ENCODE data around the gene ABCC8.
A peak's percentile ranks its signal among the peaks of the same experiment; 100 is the strongest.

The ABCC8 gene

GRCh38 chr11:17401841-17402240, 74.8 kb downstream of the ABCC8 start:
- no peak for DNase-seq

DNA sequence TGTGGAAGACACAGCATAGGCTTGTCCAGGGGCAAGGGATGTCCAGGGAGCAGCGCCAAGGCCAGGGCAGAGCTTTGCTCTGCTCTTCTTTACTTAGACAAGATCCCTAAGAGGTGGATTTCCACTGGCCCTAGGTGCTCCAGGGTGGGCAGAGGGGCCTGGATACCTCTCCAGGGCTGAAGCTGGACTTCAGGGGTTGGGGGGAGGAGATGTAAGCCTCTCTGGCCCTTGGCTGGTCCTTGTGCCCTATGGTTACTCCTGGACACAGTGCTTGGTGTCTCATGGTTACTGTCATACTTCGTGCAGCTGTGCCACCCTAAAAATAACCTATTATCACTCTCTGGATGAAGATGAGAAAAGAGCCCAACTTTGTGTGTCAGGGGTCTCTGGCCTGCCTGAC, 75.3 kb downstream of the ABCC8 start:
- no peak for DNase-seq

GRCh38 chr11:17400048-17400775, 76.4 kb downstream of the ABCC8 start:
- DNase-seq, result peak in 2 of 4 experiments; percentile 28 to 30

DNA sequence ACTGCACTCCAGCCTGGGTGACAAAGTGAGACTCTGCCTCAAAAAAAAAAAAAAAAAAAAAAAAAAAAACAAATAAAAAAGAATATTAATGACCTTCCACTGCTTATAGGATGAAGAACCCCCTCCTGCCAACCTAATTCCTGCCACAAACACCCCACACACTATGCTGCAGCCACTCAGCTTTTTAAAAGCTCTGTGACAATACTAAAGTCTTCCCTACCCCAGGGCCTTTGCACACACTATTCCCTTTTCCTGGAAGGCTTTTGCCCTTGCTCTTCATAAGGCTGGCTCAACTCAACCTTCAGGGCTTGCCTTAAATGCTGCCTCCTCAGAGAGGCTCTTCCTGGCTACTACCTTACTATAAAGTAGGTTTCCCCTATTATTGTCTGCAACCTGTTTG, 77.4 kb downstream of the ABCC8 start:
- DNase-seq, result no peak

- no peak for DNase-seq
These were observed 79.2 kb downstream of the ABCC8 start for GRCh38 chr11:17397311-17398002.

DNA sequence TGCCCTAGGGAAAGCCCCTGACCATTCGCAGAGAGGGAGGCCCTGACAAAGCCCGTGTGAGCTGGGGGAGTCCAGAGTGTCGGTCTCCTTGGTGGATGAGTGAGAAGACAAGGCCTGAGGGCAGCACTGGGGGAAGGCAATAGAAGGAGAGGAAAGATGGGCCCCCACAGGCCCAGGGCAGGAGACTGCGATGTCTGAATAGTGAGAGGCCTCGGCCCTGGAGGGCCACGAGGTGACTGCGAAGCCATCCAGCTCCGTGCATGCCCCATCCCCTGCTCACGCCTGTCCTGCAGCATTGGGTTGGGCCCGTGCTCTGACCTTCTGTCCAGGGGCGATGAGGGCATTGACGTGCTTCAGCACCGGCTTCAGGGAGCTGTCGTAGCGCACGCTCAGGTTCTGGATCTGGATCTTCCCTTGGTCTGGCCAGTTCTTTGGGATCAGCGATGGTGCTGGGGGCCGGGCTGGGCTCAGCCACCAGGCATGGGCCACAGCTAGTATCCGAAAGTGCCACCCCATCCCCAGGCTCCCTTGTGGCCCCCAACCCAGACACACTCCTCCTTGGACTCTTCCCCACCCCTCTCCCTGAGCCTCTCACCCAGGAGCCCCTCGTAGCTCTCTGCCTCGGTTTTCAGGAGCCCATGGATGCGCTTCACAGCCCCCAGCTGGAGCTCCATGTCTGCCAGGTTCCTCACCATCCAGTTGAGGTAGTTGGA, 79.9 kb downstream of the ABCC8 start:
- DNase-seq, result no peak

DNA sequence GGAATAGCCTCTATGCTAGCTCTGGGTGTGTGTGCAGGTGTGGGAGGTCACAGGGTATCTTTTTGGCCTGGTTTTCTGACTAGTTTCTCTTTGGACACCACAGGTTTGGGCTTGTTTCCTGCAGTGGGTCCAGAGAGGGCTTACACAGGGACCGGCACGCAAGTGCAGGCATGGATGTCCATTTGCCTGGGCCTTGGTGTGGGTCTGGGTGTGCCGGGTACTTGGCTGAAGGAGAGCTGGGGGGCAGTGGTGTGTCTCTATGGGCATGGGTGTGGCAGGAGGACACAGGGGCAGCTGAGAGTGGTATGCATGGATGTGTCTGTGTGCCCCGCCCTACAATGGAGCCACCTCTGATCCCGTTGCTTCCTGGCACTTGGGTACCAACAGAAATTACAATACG, 80.7 kb downstream of the ABCC8 start:
- DNase-seq, result no peak

GRCh38 chr11:17395554-17395961, 81.1 kb downstream of the ABCC8 start:
- DNase-seq, result no peak

DNA sequence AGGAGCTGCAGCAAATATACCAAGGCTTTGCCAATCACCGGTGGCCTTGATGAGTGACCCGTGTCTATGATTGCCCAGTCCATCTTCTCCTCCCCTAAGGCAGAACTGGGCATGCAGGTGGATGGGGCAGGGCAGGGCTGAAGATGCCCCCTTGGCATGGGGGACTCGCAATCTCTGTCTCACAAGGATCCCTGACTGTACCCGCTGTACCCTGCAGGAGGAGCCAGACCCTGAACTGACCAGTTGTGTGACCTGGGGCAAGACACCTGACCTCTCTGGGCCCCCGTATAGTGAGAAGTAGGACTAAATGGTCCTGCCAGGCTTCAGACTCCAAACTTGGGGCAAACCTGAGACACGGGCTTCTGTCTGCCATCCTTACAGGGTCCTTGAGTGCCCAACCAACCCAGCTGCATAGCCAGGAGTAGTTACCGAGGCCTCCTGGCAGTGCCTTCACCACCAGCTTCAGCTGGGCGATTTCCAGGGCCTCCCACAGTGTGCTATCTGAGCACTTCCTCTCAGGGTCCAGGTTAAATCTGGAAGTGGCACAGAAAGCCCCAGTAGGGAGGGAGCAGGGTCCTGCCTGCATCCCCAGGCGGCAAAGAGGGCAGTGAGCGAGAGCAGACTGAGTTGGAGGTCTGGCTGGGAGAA, 81.8 kb downstream of the ABCC8 start:
- DNase-seq, result no peak

- no peak for DNase-seq
These were observed 83.2 kb downstream of the ABCC8 start for GRCh38 chr11:17393472-17393871.

GRCh38 chr11:17392872-17393271, 83.8 kb downstream of the ABCC8 start:
- no peak for DNase-seq

- DNase-seq, result no peak
These were observed 84.9 kb downstream of the ABCC8 start for GRCh38 chr11:17391493-17392355.

DNA sequence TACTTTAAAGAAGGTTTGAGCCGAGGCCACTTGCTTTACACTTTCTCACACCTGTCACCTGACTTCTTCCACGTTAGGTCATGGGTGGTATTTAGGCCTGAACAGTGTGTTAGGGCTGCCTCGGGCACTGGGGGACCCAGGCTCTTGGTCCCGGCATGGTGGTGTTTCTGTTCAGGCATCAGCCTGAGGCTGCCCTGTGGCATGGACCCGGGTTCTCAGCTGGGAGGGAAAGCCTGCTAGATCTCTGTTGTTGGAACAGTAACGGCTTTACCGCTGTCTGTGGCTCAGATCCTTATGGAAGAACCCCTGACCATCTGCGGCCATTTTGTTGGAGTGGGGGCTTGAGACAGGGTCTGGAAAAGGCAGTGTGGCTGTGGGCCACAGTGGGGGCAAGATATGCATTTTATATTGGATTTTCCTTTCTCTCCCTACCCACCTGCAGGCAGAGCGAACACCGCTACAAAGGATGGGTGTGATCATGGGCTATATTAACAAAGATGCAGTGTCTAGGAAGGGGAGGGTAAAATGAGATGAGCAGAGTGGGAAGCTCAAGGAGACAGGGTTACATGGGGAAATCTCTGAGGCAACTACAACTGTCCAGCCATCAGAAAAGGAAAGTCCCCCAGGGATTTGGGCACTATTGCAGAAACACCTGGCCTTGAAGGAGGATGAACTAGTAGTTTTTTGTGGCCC, 86.5 kb downstream of the ABCC8 start:
- no peak for DNase-seq

DNA sequence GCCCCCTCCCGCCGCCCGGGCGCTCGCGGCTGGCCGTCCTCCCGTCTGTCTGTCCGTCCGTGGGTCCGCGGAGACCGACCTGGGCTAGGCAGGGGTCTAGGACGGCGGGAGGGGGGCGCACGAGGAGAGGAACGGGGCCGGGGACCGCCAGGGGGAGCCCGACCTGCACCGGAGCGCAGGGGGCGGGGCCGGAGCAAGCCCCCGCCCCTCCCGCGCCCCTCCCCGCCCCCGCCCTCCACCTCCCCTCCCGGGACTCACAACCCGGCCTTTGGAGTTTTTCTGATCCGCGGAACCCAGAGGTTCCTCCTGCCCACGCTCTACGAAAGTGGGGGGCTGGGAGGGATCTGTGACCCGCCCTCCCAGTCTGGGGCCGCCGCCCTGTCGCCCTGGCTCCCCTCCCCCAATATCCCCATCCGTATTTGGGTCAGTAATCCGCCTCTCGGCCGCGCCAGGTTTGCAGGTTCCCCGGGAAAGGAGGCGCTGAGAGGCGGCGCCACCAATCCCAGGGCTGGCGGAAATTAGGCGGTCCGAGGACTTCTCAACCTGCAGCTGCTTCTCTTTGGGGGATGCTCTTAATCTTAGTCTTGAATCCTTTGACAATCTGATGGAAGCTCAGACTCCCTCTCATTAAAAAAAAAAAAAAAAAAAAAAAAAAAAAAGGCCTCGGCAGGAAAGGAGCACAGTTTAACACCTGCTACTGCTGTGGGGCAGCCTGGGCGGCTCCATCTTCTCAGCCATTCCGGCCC, 87.3 kb downstream of the ABCC8 start:
- peak; percentile 46 to 91 (median 67) for DNase-seq

GRCh38 chr11:17388609-17389210, 87.9 kb downstream of the ABCC8 start, which contains the start of gene KCNJ11:
Gene KCNJ11, minus strand, starts transcription at chr11:17388659. Its CDS starts 568 bp downstream, at chr11:17388091.
- peak in 2 of 4 experiments; percentile 3 to 10 for DNase-seq

DNA sequence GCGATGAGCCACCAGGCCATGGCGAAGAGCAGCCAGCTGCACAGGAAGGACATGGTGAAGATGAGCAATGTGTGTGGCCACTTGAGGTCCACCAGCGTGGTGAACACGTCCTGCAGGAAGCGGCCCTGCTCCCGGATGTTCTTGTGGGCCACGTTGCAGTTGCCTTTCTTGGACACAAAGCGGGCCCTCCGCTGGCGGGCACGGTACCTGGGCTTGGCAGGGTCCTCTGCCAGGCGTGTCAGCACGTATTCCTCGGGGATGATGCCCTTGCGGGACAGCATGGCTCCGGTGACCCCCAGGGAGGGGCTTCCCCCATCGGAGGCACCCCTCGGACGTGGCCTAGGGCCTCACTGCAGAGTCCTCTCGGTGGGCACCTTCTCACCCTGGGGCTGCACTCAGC, 88.8 kb downstream of the ABCC8 start:
- peak in 3 of 4 experiments; percentile 7 to 24 (median 14) for DNase-seq

DNA sequence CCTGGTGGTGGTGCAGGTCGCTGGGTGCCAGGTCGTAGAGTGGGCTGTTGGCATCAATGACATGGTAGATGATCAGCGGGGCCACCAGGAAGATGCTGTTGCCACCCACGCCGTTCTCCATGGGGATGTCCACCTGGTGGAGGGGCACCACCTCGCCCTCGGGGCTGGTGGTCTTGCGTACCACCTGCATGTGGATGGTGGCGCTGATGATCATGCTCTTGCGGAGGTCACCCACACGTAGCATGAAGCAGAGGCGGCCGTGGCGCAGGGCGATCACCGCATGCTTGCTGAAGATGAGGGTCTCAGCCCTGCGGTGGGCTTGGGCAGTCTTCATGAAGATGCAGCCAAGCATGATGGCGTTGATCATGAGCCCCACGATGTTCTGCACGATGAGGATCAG, 89.4 kb downstream of the ABCC8 start:
- no peak for DNase-seq

- DNase-seq, result peak; percentile 58 to 81 (median 73)
These were observed 90.1 kb downstream of the ABCC8 start for GRCh38 chr11:17386331-17387084.

GRCh38 chr11:17385926-17386325, 90.7 kb downstream of the ABCC8 start:
- no peak for DNase-seq
